GM23338 (cell line): Measurements from ENCODE around the gene BCORL1. TPM values are rescaled to one million over a fixed set of nuclear protein-coding genes. Genes with fewer than 3 reads are reported as not detected.

ENCODE experiments used
- ATAC-seq: fragments of 200-7000 bp; cut with Tn5 transposase; 3 replicates; pipeline ENCODE4 v1.9.1; 2020
- DNase-seq: peaks from one replicate; pipeline ENCODE4 v3.0.0-alpha.2; 2015; ENCODE audit warnings: low spot score
- H2AFZ ChIP-seq: fragments of 200-600 bp; sonication (generic); 2 replicates; pipeline ENCODE4 v1.8.0; 2016; ENCODE audit warnings: antibody characterized with exemption, mild to moderate bottlenecking, moderate library complexity
- H3F3A ChIP-seq: fragments of 200-600 bp; sonication (generic); replicated peaks from 2 replicates; pipeline ENCODE4 v1.8.0; 2017; ENCODE audit warnings: antibody characterized with exemption, mixed run types, low read depth
- H3K27ac ChIP-seq: fragments of 200-600 bp; sonication (generic); 2 replicates; pipeline ENCODE4 v1.6.1; 2016; ENCODE audit warnings: low read depth
- H3K27me3 ChIP-seq: fragments of 200-600 bp; sonication (generic); 2 replicates; pipeline ENCODE4 v1.8.0; 2016; ENCODE audit warnings: mild to moderate bottlenecking, mixed run types, moderate library complexity; ENCODE audit not compliant: insufficient read depth
- H3K36me3 ChIP-seq: fragments of 200-600 bp; sonication (generic); 2 replicates; pipeline ENCODE4 v1.8.0; 2016; ENCODE audit warnings: mild to moderate bottlenecking; ENCODE audit not compliant: insufficient read depth
- H3K4me1 ChIP-seq: fragments of 200-600 bp; sonication (generic); 2 replicates; pipeline ENCODE4 v1.8.0; 2016; ENCODE audit warnings: mild to moderate bottlenecking, moderate library complexity; ENCODE audit not compliant: insufficient read depth
- H3K4me2 ChIP-seq: fragments of 200-600 bp; sonication (generic); 2 replicates; pipeline ENCODE4 v1.7.1; 2017; ENCODE audit warnings: mixed run types
- H3K4me3 ChIP-seq: fragments of 200-600 bp; sonication (generic); 2 replicates; pipeline ENCODE4 v1.6.1; 2016; ENCODE audit warnings: mixed run types
- H3K79me2 ChIP-seq: fragments of 200-600 bp; sonication (generic); replicated peaks from 2 replicates; pipeline ENCODE4 v1.8.0; 2017; ENCODE audit warnings: mild to moderate bottlenecking; ENCODE audit not compliant: insufficient read depth
- H3K9me2 ChIP-seq: fragments of 200-600 bp; sonication (generic); 2 replicates; pipeline ENCODE4 v1.8.0; 2017; ENCODE audit not compliant: insufficient read depth
- H4K20me1 ChIP-seq: fragments of 200-600 bp; sonication (generic); replicated peaks from 2 replicates; pipeline ENCODE4 v1.8.0; 2017; ENCODE audit warnings: mild to moderate bottlenecking; ENCODE audit not compliant: insufficient read depth
- H3K27ac Mint-ChIP-seq: 2 replicates; pipeline ENCODE4 v1.8.0; 2020; ENCODE audit warnings: inconsistent platforms, mild to moderate bottlenecking, moderate library complexity, mixed read lengths
- H3K27me3 Mint-ChIP-seq: 3 replicates; pipeline ENCODE4 v1.8.0; 2022; ENCODE audit warnings: low read depth, mild to moderate bottlenecking, moderate library complexity, mixed read lengths, inconsistent platforms; ENCODE audit not compliant: insufficient read depth, poor library complexity
- H3K36me3 Mint-ChIP-seq: 3 replicates; pipeline ENCODE4 v1.8.0; 2021; ENCODE audit warnings: low read depth, mild to moderate bottlenecking, inconsistent platforms, moderate library complexity, mixed read lengths
- H3K4me1 Mint-ChIP-seq: 3 replicates; pipeline ENCODE4 v1.8.0; 2020; ENCODE audit warnings: mild to moderate bottlenecking, inconsistent platforms, mixed read lengths
- H3K4me3 Mint-ChIP-seq: 3 replicates; pipeline ENCODE4 v1.8.0; 2021; ENCODE audit warnings: moderate library complexity, mild to moderate bottlenecking, inconsistent platforms, mixed read lengths
- H3K9me3 Mint-ChIP-seq: 3 replicates; pipeline ENCODE4 v1.8.0; 2020; ENCODE audit warnings: moderate library complexity, mild to moderate bottlenecking, inconsistent platforms, mixed read lengths
- CREB1 ChIP-seq: fragments of 250-450 bp; sonication (Bioruptor Pico); IDR thresholded peaks from 2 replicates; pipeline ENCODE4 v1.5.0; 2020; ENCODE audit warnings: low read depth, mild to moderate bottlenecking, moderate library complexity
- EZH2 ChIP-seq: fragments of 200-600 bp; sonication (generic); IDR thresholded peaks from one replicate; pipeline ENCODE4 v1.8.0; 2017; ENCODE audit warnings: antibody characterized with exemption, mild to moderate bottlenecking, low read depth; ENCODE audit not compliant: unreplicated experiment
- EZH2phosphoT487 ChIP-seq: fragments of 200-600 bp; sonication (generic); IDR thresholded peaks from one replicate; pipeline ENCODE4 v1.8.1; 2018; ENCODE audit warnings: antibody characterized with exemption; ENCODE audit not compliant: unreplicated experiment
- JUNB ChIP-seq: IDR thresholded peaks from one replicate; pipeline ENCODE4 v1.6.1; 2016; ENCODE audit warnings: antibody characterized with exemption; ENCODE audit not compliant: unreplicated experiment
- POLR2AphosphoS5 ChIP-seq: IDR thresholded peaks from 2 replicates; pipeline ENCODE4 v1.6.1; 2016; ENCODE audit warnings: antibody characterized with exemption, low read depth
- STAT1 ChIP-seq: IDR thresholded peaks from one replicate; pipeline ENCODE4 v1.6.1; 2016; ENCODE audit warnings: antibody characterized with exemption; ENCODE audit not compliant: unreplicated experiment
- ZNF114 ChIP-seq: fragments of 250-450 bp; sonication (Bioruptor Pico); IDR thresholded peaks from 2 replicates; pipeline ENCODE4 v1.5.0; 2020; ENCODE audit warnings: mild to moderate bottlenecking, moderate library complexity
- ZNF331 ChIP-seq: fragments of 250-450 bp; sonication (Bioruptor Pico); IDR thresholded peaks from 2 replicates; pipeline ENCODE4 v1.5.0; 2020; ENCODE audit warnings: low read depth, mild to moderate bottlenecking, moderate library complexity
- polyA plus RNA-seq: library from polyadenylated mRNA; unstranded; fragments of >200 nt; fragmentation: Nextera tagmentation; extraction: Ambion mirVana; gene quantifications from 2 replicates; pipeline ENCODE4 v1.2.1, GENCODE V29; 2016
- total RNA-seq: library from RNA; depleted of rRNA; stranded (reverse); fragments of >200 nt; shearing (Covaris generic); gene quantifications from 2 replicates; pipeline ENCODE4 v1.2.3, GENCODE V29; 2014
- TF ChIP-seq, protein P1 (sequence below): IDR thresholded peaks from one replicate; pipeline ENCODE4 v1.6.1; 2018; ENCODE audit warnings: antibody characterized with exemption; ENCODE audit not compliant: unreplicated experiment
- TF ChIP-seq, protein P2 (sequence below), 2 experiments: fragments of 200-600 bp in 1 of 2; sonication (generic) in 1 of 2; conservative IDR thresholded peaks; 2 replicates each; pipeline versions ENCODE4 v1.5.1 to v1.6.1; 2016 to 2017; ENCODE audit warnings: antibody characterized with exemption in 2 of 2, low read depth in 2 of 2, mild to moderate bottlenecking in 2 of 2, moderate library complexity in 1 of 2
- TF ChIP-seq, protein P3 (sequence below): fragments of 250-450 bp; sonication (Bioruptor Pico); IDR thresholded peaks from 2 replicates; pipeline ENCODE4 v1.5.0; 2020; ENCODE audit warnings: mild to moderate bottlenecking, moderate library complexity

The BCORL1 gene
- total and polyA plus RNA-seq, 2 experiments from 2014 or later = 2.6 to 2.7 TPM

DNA sequence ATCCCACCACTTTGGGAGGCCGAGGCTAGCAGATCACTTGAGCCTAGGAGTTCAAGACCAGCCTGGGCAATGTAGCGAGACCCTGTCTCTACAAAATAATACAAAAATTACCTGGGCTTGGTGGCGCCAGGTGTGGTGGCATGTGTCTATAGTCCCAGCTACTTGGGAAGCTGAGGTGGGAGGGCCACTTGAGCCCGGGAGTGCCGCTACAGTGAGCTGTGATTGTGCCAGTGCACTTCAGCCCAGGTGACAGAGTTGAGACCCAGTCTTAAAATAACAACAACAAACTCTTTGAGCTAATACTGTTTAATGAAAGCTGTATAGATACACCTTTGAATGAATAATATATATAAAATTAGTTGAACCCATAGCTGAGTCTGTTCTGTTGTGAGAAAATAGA, 9.7 kb downstream of the BCORL1 start (continued):
- TF ChIP-seq, protein P1, sequence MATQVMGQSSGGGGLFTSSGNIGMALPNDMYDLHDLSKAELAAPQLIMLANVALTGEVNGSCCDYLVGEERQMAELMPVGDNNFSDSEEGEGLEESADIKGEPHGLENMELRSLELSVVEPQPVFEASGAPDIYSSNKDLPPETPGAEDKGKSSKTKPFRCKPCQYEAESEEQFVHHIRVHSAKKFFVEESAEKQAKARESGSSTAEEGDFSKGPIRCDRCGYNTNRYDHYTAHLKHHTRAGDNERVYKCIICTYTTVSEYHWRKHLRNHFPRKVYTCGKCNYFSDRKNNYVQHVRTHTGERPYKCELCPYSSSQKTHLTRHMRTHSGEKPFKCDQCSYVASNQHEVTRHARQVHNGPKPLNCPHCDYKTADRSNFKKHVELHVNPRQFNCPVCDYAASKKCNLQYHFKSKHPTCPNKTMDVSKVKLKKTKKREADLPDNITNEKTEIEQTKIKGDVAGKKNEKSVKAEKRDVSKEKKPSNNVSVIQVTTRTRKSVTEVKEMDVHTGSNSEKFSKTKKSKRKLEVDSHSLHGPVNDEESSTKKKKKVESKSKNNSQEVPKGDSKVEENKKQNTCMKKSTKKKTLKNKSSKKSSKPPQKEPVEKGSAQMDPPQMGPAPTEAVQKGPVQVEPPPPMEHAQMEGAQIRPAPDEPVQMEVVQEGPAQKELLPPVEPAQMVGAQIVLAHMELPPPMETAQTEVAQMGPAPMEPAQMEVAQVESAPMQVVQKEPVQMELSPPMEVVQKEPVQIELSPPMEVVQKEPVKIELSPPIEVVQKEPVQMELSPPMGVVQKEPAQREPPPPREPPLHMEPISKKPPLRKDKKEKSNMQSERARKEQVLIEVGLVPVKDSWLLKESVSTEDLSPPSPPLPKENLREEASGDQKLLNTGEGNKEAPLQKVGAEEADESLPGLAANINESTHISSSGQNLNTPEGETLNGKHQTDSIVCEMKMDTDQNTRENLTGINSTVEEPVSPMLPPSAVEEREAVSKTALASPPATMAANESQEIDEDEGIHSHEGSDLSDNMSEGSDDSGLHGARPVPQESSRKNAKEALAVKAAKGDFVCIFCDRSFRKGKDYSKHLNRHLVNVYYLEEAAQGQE = no peak
- TF ChIP-seq, protein P2, sequence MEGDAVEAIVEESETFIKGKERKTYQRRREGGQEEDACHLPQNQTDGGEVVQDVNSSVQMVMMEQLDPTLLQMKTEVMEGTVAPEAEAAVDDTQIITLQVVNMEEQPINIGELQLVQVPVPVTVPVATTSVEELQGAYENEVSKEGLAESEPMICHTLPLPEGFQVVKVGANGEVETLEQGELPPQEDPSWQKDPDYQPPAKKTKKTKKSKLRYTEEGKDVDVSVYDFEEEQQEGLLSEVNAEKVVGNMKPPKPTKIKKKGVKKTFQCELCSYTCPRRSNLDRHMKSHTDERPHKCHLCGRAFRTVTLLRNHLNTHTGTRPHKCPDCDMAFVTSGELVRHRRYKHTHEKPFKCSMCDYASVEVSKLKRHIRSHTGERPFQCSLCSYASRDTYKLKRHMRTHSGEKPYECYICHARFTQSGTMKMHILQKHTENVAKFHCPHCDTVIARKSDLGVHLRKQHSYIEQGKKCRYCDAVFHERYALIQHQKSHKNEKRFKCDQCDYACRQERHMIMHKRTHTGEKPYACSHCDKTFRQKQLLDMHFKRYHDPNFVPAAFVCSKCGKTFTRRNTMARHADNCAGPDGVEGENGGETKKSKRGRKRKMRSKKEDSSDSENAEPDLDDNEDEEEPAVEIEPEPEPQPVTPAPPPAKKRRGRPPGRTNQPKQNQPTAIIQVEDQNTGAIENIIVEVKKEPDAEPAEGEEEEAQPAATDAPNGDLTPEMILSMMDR (conservative IDR thresholded peaks at IDR 0.05; ENCODE audit: low read depth in 2 of 2) = no peak
- TF ChIP-seq JUNB = no peak
- no peak for TF ChIP-seq CREB1
- no peak for TF ChIP-seq ZNF331 (CRISPR knock-in tag)
- no peak for TF ChIP-seq ZNF114
- TF ChIP-seq POLR2AphosphoS5 = no peak
- TF ChIP-seq STAT1 = no peak
- no peak for TF ChIP-seq EZH2phosphoT487

DNA sequence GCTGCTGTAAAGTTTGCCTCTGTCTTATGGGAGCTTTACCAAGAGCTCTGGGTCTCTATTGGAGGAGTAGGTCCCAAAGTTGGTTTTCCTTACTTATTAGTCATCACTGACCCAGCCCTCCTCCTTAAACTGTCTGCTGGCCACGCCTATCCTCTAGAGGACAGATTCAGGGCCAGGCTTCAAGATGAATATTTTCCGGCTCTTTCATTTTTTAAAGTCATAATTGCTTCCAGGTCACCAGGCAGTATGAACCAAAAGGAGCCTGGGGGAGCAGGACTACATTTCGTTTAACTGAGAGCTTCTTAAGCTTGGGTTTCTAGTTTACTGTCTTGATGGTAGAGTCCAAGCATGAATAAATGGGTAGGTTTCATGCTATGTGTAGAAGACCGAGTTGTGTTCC, 13.7 kb downstream of the BCORL1 start:
- Mint-ChIP-seq H3K4me3 (no peak overlapping the region), H3K27me3 (no peaks in the 10 kb centered on the region), H3K4me1 (peaks cover 7% of the 10 kb centered on the region), H3K27ac (no peak overlapping the region), H3K36me3 (no peaks in the 10 kb centered on the region), H3K9me3 (no peaks in the 10 kb centered on the region; the same call in 2 of the 3 replicates)
- H4K20me1 ChIP-seq = no peaks in the 10 kb centered on the region
- no peak overlapping the region for H2AFZ ChIP-seq
- H3K4me2 ChIP-seq = no peak overlapping the region
- ATAC-seq = no peak
- no peak overlapping the region for H3K27ac ChIP-seq
- H3K4me3 ChIP-seq = no peak overlapping the region
- H3K9me2 ChIP-seq = no peaks in the 10 kb centered on the region
- H3F3A ChIP-seq = no peaks in the 10 kb centered on the region
- H3K79me2 ChIP-seq = no peaks in the 10 kb centered on the region
- no peaks in the 10 kb centered on the region for H3K27me3 ChIP-seq
- no peak for DNase-seq
- no peaks in the 10 kb centered on the region for H3K36me3 ChIP-seq
- H3K4me1 ChIP-seq = no peaks in the 10 kb centered on the region
- TF ChIP-seq, protein P3, sequence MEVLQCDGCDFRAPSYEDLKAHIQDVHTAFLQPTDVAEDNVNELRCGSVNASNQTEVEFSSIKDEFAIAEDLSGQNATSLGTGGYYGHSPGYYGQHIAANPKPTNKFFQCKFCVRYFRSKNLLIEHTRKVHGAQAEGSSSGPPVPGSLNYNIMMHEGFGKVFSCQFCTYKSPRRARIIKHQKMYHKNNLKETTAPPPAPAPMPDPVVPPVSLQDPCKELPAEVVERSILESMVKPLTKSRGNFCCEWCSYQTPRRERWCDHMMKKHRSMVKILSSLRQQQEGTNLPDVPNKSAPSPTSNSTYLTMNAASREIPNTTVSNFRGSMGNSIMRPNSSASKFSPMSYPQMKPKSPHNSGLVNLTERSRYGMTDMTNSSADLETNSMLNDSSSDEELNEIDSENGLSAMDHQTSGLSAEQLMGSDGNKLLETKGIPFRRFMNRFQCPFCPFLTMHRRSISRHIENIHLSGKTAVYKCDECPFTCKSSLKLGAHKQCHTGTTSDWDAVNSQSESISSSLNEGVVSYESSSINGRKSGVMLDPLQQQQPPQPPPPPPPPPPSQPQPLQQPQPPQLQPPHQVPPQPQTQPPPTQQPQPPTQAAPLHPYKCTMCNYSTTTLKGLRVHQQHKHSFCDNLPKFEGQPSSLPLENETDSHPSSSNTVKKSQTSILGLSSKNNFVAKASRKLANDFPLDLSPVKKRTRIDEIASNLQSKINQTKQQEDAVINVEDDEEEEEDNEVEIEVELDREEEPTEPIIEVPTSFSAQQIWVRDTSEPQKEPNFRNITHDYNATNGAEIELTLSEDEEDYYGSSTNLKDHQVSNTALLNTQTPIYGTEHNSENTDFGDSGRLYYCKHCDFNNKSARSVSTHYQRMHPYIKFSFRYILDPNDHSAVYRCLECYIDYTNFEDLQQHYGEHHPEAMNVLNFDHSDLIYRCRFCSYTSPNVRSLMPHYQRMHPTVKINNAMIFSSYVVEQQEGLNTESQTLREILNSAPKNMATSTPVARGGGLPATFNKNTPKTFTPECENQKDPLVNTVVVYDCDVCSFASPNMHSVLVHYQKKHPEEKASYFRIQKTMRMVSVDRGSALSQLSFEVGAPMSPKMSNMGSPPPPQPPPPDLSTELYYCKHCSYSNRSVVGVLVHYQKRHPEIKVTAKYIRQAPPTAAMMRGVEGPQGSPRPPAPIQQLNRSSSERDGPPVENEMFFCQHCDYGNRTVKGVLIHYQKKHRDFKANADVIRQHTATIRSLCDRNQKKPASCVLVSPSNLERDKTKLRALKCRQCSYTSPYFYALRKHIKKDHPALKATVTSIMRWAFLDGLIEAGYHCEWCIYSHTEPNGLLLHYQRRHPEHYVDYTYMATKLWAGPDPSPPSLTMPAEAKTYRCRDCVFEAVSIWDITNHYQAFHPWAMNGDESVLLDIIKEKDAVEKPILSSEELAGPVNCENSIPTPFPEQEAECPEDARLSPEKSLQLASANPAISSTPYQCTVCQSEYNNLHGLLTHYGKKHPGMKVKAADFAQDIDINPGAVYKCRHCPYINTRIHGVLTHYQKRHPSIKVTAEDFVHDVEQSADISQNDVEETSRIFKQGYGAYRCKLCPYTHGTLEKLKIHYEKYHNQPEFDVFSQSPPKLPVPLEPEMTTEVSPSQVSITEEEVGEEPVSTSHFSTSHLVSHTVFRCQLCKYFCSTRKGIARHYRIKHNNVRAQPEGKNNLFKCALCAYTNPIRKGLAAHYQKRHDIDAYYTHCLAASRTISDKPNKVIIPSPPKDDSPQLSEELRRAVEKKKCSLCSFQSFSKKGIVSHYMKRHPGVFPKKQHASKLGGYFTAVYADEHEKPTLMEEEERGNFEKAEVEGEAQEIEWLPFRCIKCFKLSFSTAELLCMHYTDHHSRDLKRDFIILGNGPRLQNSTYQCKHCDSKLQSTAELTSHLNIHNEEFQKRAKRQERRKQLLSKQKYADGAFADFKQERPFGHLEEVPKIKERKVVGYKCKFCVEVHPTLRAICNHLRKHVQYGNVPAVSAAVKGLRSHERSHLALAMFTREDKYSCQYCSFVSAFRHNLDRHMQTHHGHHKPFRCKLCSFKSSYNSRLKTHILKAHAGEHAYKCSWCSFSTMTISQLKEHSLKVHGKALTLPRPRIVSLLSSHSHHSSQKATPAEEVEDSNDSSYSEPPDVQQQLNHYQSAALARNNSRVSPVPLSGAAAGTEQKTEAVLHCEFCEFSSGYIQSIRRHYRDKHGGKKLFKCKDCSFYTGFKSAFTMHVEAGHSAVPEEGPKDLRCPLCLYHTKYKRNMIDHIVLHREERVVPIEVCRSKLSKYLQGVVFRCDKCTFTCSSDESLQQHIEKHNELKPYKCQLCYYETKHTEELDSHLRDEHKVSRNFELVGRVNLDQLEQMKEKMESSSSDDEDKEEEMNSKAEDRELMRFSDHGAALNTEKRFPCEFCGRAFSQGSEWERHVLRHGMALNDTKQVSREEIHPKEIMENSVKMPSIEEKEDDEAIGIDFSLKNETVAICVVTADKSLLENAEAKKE (CRISPR knock-in tag) = no peak
- TF ChIP-seq, protein P1 = no peak
- TF ChIP-seq EZH2 = no peak
- TF ChIP-seq JUNB = no peak
- no peak for TF ChIP-seq ZNF331 (CRISPR knock-in tag)
